Brain microvascular endothelial cell (primary cell): ENCODE results near the gene CHI3L1.

Experiments
- DNase-seq: peaks from one replicate; pipeline ENCODE4 v3.0.0-alpha.2; 2020
- H3K27ac ChIP-seq: fragments of 250-450 bp; sonication (Bioruptor Pico); 2 replicates; pipeline ENCODE4 v1.5.1; 2020; ENCODE audit warnings: mild to moderate bottlenecking, moderate library complexity
- H3K27me3 ChIP-seq: fragments of 250-450 bp; sonication (Bioruptor Pico); replicated peaks from 2 replicates; pipeline ENCODE4 v1.5.1; 2020; ENCODE audit warnings: mild to moderate bottlenecking
- H3K36me3 ChIP-seq: fragments of 250-450 bp; sonication (Bioruptor Pico); replicated peaks from 2 replicates; pipeline ENCODE4 v1.5.1; 2020; ENCODE audit warnings: mild to moderate bottlenecking
- H3K4me3 ChIP-seq: 2 replicates; pipeline ENCODE4 v1.5.1; 2011; ENCODE audit warnings: low read depth, mild to moderate bottlenecking, control low read depth, low read length, moderate library complexity
- in situ Hi-C: cut with HindIII; loops from 2 replicates; pipeline ENCODE4 v1.10.0; 2017; ENCODE audit warnings: low sequenced_read_pairs, low pct_ligation_motif_present
- TF ChIP-seq, protein P1 (sequence below): IDR thresholded peaks from 2 replicates; pipeline ENCODE4 v1.5.1; 2011; ENCODE audit warnings: low read depth, mild to moderate bottlenecking, moderate library complexity, low read length, control low read depth, inconsistent platforms; ENCODE audit errors: missing control alignments

The CHI3L1 gene

DNA sequence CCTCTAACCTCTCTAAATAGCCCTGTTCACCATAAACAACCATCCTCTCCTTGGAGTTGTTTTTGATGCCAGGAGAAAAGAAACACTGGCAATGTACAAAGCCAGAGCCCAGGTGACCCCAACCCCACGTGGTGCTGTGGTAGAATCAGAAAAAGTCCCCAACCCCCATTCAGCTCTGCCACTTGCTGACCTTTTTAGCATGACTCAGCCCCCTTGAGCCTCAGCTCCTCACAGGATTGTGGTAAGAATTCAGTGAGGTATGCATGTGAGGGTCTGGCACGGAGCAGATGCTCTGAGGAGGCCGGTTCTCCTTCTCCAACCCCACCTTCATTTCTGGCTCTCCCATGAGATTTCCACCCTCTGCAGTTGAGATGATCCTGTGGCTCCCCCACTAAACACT lies 11.1 kb upstream of the CHI3L1 start:
- Histone ChIP-seq H3K27me3 (no peaks in the 10 kb centered on the region), H3K27ac (no peak overlapping the region), H3K4me3 (no peak overlapping the region), H3K36me3 (no peaks in the 10 kb centered on the region)
- in situ Hi-C loops, result no loop called here
- DNase-seq, result peak; percentile 58
- TF ChIP-seq, protein P1, sequence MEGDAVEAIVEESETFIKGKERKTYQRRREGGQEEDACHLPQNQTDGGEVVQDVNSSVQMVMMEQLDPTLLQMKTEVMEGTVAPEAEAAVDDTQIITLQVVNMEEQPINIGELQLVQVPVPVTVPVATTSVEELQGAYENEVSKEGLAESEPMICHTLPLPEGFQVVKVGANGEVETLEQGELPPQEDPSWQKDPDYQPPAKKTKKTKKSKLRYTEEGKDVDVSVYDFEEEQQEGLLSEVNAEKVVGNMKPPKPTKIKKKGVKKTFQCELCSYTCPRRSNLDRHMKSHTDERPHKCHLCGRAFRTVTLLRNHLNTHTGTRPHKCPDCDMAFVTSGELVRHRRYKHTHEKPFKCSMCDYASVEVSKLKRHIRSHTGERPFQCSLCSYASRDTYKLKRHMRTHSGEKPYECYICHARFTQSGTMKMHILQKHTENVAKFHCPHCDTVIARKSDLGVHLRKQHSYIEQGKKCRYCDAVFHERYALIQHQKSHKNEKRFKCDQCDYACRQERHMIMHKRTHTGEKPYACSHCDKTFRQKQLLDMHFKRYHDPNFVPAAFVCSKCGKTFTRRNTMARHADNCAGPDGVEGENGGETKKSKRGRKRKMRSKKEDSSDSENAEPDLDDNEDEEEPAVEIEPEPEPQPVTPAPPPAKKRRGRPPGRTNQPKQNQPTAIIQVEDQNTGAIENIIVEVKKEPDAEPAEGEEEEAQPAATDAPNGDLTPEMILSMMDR, result no peak

DNA sequence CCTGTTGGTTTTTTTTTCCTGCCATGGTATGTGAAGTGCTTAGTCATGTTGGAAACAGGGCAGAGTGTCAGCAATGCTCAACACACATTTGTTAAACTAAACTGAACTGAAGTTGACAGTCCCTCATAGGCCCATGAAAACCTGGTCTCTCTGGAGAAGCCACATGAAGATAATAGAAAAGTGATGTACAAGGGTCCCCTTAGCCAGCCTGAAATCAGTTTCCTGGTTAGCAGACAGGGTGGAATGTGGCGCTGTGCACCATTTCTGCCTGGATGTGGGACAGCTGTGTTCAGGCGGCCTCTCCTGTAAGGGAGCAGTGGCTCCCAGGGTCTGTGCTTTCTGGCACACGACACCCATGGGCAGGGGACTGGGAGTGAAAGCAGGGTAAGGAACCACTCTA lies 9.9 kb upstream of the CHI3L1 start:
- TF ChIP-seq, protein P1, result peak; percentile 27
- H3K36me3 ChIP-seq, result no peaks in the 10 kb centered on the region
- H3K27me3 ChIP-seq, result no peaks in the 10 kb centered on the region
- no peak overlapping the region for H3K27ac ChIP-seq
- H3K4me3 ChIP-seq, result no peak overlapping the region
- in situ Hi-C loops, result no loop called here
- no peak for DNase-seq

DNA sequence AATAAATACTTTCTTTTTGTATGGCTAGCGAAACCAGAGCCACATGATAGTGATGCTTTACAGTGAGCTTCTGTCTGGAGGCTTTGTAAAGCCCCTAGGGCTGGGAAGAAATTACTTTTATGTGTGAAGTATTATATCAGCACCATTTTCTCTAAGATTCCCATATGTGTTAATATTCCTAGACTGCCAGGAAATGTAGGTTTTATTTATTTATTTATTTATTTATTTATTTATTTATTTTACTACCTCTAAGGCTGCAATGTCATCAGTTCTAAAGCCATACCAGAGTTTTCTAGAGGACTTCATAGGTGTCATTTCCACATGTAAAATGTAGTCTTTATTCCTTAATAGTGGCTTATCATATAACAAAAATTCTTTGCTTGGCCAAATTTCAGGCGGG lies 4.4 kb upstream of the CHI3L1 start:
- Histone ChIP-seq H3K4me3 (no peak overlapping the region), H3K27me3 (no peaks in the 10 kb centered on the region), H3K27ac (no peak overlapping the region), H3K36me3 (no peaks in the 10 kb centered on the region)
- in situ Hi-C loops, result no loop called here
- DNase-seq, result no peak
- TF ChIP-seq, protein P1, result no peak

DNA sequence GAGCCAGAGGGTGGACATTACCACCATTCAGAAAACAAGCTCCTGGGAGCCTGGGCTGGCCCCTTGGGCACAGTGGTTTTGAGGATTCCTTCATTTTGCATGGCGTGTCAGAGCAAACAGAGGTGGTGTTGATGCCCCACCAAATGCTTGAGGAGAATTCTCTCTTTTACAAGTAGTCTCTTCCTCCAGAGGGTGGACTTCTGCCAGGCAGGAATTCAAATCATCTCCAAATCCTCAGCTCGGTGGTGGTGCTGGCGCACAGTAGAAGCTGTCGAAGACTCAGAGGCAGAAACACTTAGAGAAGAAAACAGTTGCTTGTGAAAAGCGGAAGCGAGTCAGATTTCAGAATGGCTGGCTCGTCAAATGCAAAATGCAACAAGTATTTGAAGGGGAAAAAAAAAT lies 3.4 kb upstream of the CHI3L1 start:
- no peaks in the 10 kb centered on the region for H3K27me3 ChIP-seq
- TF ChIP-seq, protein P1, result no peak
- no peak overlapping the region for H3K4me3 ChIP-seq
- no peaks in the 10 kb centered on the region for H3K36me3 ChIP-seq
- in situ Hi-C loops, result no loop called here
- DNase-seq, result no peak
- H3K27ac ChIP-seq, result no peak overlapping the region

DNA sequence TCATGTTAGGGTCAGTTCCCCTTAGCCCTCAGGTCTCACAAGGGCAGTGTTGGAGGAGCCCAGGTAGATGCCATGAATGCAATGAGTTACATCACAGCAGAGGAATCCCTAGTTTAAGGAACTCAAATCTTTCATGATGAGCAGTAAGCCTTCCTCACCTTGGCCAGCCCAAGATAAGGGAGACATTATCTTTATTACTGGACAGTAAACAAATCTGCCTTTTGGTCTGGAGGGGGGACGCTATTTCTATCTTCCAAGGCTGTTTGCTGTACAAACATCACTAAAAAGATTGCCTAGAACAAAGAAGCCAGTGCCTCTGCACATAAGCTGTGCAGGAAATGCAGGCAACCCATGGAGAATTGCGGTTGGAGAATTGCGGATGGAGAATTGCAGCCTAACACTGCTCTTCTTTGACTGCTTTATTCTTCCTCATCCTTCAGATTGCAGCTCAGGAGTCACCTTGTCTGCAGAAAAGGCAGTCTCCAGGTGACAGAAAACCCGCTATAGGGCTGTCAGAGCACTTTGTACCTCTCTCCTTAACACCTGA lies 2.3 kb upstream of the CHI3L1 start:
- H3K27me3 ChIP-seq, result no peaks in the 10 kb centered on the region
- in situ Hi-C loops, result no loop called here
- no peaks in the 10 kb centered on the region for H3K36me3 ChIP-seq
- no peak overlapping the region for H3K27ac ChIP-seq
- no peak overlapping the region for H3K4me3 ChIP-seq
- DNase-seq, result no peak
- TF ChIP-seq, protein P1, result no peak

DNA sequence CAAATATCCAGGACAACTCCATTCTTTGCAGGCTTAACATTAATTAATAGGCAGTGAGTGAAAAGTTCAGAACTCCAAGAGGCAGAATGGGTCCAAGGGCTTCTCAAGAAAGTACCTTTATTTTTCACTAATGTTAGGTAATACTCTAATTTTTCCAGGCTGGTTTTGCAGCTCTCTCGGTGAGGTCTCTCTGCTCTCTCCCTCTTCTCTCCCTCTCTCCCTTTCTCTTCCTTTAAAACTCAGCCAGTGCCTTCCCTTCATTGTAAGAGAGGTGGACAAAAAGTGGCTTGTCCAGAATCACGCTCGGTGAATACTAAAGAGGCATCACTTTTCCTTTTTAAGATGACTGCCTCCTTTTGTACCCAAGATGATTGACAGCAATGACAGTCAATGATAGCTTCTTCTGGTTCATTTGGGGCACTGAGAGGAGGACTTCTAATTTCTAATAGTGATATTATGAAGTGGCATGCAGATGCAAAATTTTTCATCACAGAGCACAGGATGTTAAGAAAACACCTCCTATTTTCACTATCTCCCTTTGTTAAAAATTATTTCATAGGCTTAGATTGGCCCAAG lies 1.3 kb upstream of the CHI3L1 start:
- TF ChIP-seq, protein P1, result no peak
- in situ Hi-C loops, result no loop called here
- no peak for DNase-seq
- H3K4me3 ChIP-seq, result no peak overlapping the region
- no peak overlapping the region for H3K27ac ChIP-seq
- H3K36me3 ChIP-seq, result no peaks in the 10 kb centered on the region
- H3K27me3 ChIP-seq, result no peaks in the 10 kb centered on the region
